ENCODE results near the gene FGF2.

DNA sequence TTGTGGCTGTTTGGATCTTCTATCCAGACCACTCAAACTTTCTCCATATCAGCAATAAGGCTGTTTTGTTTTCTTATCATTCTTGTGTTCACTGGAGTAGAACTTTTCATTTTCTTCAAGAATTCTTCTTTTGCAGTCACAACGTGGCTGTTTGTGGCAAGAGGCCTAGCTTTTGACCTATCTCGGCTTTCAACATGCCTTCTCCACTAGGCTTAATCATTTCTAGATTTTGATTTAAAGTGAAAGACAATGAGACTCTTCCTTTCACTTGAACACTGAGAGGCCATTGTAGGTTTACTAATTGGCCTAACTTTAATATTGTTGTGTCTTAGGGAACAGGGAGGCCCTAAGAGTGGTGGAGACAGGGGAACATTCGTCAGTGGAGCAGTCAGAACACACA, 19.1 kb downstream of the FGF2 start:
- TF ChIP-seq, protein P1, sequence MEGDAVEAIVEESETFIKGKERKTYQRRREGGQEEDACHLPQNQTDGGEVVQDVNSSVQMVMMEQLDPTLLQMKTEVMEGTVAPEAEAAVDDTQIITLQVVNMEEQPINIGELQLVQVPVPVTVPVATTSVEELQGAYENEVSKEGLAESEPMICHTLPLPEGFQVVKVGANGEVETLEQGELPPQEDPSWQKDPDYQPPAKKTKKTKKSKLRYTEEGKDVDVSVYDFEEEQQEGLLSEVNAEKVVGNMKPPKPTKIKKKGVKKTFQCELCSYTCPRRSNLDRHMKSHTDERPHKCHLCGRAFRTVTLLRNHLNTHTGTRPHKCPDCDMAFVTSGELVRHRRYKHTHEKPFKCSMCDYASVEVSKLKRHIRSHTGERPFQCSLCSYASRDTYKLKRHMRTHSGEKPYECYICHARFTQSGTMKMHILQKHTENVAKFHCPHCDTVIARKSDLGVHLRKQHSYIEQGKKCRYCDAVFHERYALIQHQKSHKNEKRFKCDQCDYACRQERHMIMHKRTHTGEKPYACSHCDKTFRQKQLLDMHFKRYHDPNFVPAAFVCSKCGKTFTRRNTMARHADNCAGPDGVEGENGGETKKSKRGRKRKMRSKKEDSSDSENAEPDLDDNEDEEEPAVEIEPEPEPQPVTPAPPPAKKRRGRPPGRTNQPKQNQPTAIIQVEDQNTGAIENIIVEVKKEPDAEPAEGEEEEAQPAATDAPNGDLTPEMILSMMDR (IDR thresholded peaks at IDR 0.05) = no peak
- TF ChIP-seq, protein P2, sequence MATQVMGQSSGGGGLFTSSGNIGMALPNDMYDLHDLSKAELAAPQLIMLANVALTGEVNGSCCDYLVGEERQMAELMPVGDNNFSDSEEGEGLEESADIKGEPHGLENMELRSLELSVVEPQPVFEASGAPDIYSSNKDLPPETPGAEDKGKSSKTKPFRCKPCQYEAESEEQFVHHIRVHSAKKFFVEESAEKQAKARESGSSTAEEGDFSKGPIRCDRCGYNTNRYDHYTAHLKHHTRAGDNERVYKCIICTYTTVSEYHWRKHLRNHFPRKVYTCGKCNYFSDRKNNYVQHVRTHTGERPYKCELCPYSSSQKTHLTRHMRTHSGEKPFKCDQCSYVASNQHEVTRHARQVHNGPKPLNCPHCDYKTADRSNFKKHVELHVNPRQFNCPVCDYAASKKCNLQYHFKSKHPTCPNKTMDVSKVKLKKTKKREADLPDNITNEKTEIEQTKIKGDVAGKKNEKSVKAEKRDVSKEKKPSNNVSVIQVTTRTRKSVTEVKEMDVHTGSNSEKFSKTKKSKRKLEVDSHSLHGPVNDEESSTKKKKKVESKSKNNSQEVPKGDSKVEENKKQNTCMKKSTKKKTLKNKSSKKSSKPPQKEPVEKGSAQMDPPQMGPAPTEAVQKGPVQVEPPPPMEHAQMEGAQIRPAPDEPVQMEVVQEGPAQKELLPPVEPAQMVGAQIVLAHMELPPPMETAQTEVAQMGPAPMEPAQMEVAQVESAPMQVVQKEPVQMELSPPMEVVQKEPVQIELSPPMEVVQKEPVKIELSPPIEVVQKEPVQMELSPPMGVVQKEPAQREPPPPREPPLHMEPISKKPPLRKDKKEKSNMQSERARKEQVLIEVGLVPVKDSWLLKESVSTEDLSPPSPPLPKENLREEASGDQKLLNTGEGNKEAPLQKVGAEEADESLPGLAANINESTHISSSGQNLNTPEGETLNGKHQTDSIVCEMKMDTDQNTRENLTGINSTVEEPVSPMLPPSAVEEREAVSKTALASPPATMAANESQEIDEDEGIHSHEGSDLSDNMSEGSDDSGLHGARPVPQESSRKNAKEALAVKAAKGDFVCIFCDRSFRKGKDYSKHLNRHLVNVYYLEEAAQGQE (IDR thresholded peaks at IDR 0.05; ENCODE audit: low read depth, low read length) = no peak
- TF ChIP-seq EZH2phosphoT487 (IDR thresholded peaks at IDR 0.05; ENCODE audit: borderline replicate concordance, low read depth) = no peak
- TF ChIP-seq GABPA (IDR thresholded peaks at IDR 0.05; ENCODE audit: low read depth) = no peak
- no peak for TF ChIP-seq SIN3A (IDR thresholded peaks at IDR 0.05; ENCODE audit: borderline replicate concordance, low read depth, low read length)
- no peak for TF ChIP-seq EP300 (IDR thresholded peaks at IDR 0.05; ENCODE audit: borderline replicate concordance in 1 of 2, low read depth in 1 of 2, low read length in 1 of 2)
- TF ChIP-seq RCOR1 (IDR thresholded peaks at IDR 0.05; ENCODE audit: low read length) = no peak
- TF ChIP-seq POLR2AphosphoS5 (IDR thresholded peaks at IDR 0.05; ENCODE audit: low read depth, low read length) = no peak
- no peak for TF ChIP-seq JUND (IDR thresholded peaks at IDR 0.05)
- no peak for TF ChIP-seq FOXM1 (IDR thresholded peaks at IDR 0.05; ENCODE audit: low read depth)
- no peak for TF ChIP-seq RAD21 (IDR thresholded peaks at IDR 0.05; ENCODE audit: low read length)
- TF ChIP-seq MXI1 (IDR thresholded peaks at IDR 0.05; ENCODE audit: low read depth, low read length) = no peak
- no peak for TF ChIP-seq RFX5 (IDR thresholded peaks at IDR 0.05; ENCODE audit: low read length)

Data from SK-N-SH (cell line).